ENCODE results near the gene CCDC107.
A peak's percentile ranks its signal among the peaks of the same experiment; 100 is the strongest.

CCDC107 gene

GRCh38 chr9:35658137-35658967 lies at the start of gene CCDC107:
TSS of gene CCDC107 (plus strand) at chr9:35658292. CDS start at chr9:35658380, 88 bp downstream.
- H3K27me3 ChIP-seq (ENCODE audit: insufficient read depth, low read length): no peaks in the 10 kb centered on the region
- no peaks in the 10 kb centered on the region for H3K79me2 ChIP-seq (ENCODE audit: insufficient read depth, low read length)
- no peak within 1 kb of the TSS for H2AFZ ChIP-seq (ENCODE audit: low read length)
- no peaks in the 10 kb centered on the region for H3K9me3 ChIP-seq (ENCODE audit: low read length)
- H3K9ac ChIP-seq (ENCODE audit: low read length): peak within 1 kb of the TSS; percentile 97
- peaks cover 57% of the 10 kb centered on the region for H3K4me1 ChIP-seq (ENCODE audit: insufficient read depth, low read length, severe bottlenecking)
- peak within 1 kb of the TSS; percentile 91 for H3K4me2 ChIP-seq (ENCODE audit: low read length)
- no peak for TF ChIP-seq EZH2 (IDR thresholded peaks at IDR 0.05; ENCODE audit: borderline replicate concordance, low read length)
- TF ChIP-seq CTCF (IDR thresholded peaks at IDR 0.05; ENCODE audit: low read length): peak; percentile 77
- peak within 1 kb of the TSS; percentile 76 for H3K27ac ChIP-seq (ENCODE audit: low read depth, low read length, poor library complexity, severe bottlenecking)
- peak within 1 kb of the TSS; percentile 90 for H3K4me3 ChIP-seq (ENCODE audit: low read depth, low read length, poor library complexity, severe bottlenecking)
- no peaks in the 10 kb centered on the region for H4K20me1 ChIP-seq (ENCODE audit: insufficient read depth, low read length)
- H3F3A ChIP-seq (ENCODE audit: insufficient read depth, low read length): no peaks in the 10 kb centered on the region
- peaks cover 33% of the 10 kb centered on the region; the same call in 1 of the 2 replicates for H3K36me3 ChIP-seq (ENCODE audit: insufficient read depth, low read length)
- H3K9me2 ChIP-seq (ENCODE audit: low read depth, low read length): no peaks in the 10 kb centered on the region

- Histone ChIP-seq H2AFZ (ENCODE audit: low read length) (no peak overlapping the region), H3K27me3 (ENCODE audit: insufficient read depth, low read length) (no peaks in the 10 kb centered on the region), H3K9me3 (ENCODE audit: low read length) (no peaks in the 10 kb centered on the region), H3K9ac (ENCODE audit: low read length) (peak overlapping the region; percentile 62), H3K4me2 (ENCODE audit: low read length) (peak overlapping the region; percentile 57), H3K9me2 (ENCODE audit: low read depth, low read length) (no peaks in the 10 kb centered on the region), H3K27ac (ENCODE audit: low read depth, low read length, poor library complexity, severe bottlenecking) (peak overlapping the region; percentile 92), H3K79me2 (ENCODE audit: insufficient read depth, low read length) (peaks cover 11% of the 10 kb centered on the region; the same call in 1 of the 2 replicates), H3F3A (ENCODE audit: insufficient read depth, low read length) (no peaks in the 10 kb centered on the region), H4K20me1 (ENCODE audit: insufficient read depth, low read length) (no peaks in the 10 kb centered on the region), H3K36me3 (ENCODE audit: insufficient read depth, low read length) (peaks cover 70% of the 10 kb centered on the region; the same call in 1 of the 2 replicates), H3K4me1 (ENCODE audit: insufficient read depth, low read length, severe bottlenecking) (peaks cover 45% of the 10 kb centered on the region), H3K4me3 (ENCODE audit: low read depth, low read length, poor library complexity, severe bottlenecking) (no peak overlapping the region)
- no peak for TF ChIP-seq EZH2 (IDR thresholded peaks at IDR 0.05; ENCODE audit: borderline replicate concordance, low read length)
- no peak for TF ChIP-seq CTCF (IDR thresholded peaks at IDR 0.05; ENCODE audit: low read length)
Measured at GRCh38 chr9:35609001-35609819, 48.9 kb upstream of the CCDC107 start.

GRCh38 chr9:35609820-35610163 lies 48.3 kb upstream of the CCDC107 start:
- peak overlapping the region; percentile 57 for H3K4me2 ChIP-seq (ENCODE audit: low read length)
- TF ChIP-seq EZH2 (IDR thresholded peaks at IDR 0.05; ENCODE audit: borderline replicate concordance, low read length) (no peak), CTCF (IDR thresholded peaks at IDR 0.05; ENCODE audit: low read length) (no peak)
- H3K36me3 ChIP-seq (ENCODE audit: insufficient read depth, low read length): peaks cover 76% of the 10 kb centered on the region; the same call in 1 of the 2 replicates
- peak overlapping the region; percentile 92 for H3K27ac ChIP-seq (ENCODE audit: low read depth, low read length, poor library complexity, severe bottlenecking)
- H4K20me1 ChIP-seq (ENCODE audit: insufficient read depth, low read length): no peaks in the 10 kb centered on the region
- H3K9me2 ChIP-seq (ENCODE audit: low read depth, low read length): no peaks in the 10 kb centered on the region
- H3F3A ChIP-seq (ENCODE audit: insufficient read depth, low read length): no peaks in the 10 kb centered on the region
- H3K4me3 ChIP-seq (ENCODE audit: low read depth, low read length, poor library complexity, severe bottlenecking): no peak overlapping the region
- peaks cover 11% of the 10 kb centered on the region; the same call in 1 of the 2 replicates for H3K79me2 ChIP-seq (ENCODE audit: insufficient read depth, low read length)
- no peak overlapping the region for H2AFZ ChIP-seq (ENCODE audit: low read length)
- peaks cover 43% of the 10 kb centered on the region for H3K4me1 ChIP-seq (ENCODE audit: insufficient read depth, low read length, severe bottlenecking)
- H3K9me3 ChIP-seq (ENCODE audit: low read length): no peaks in the 10 kb centered on the region
- no peaks in the 10 kb centered on the region for H3K27me3 ChIP-seq (ENCODE audit: insufficient read depth, low read length)
- peak overlapping the region; percentile 62 for H3K9ac ChIP-seq (ENCODE audit: low read length)

All from OCI-LY1 (cell line).